A549 (cell line): ENCODE measurements around the gene NDUFV2. TPM values are rescaled to one million over a fixed set of nuclear protein-coding genes. Genes with fewer than 3 reads are reported as not detected.

Experiments
- ATAC-seq, 2 experiments: fragments of 200-7000 bp in 1 of 2; fragments of >200 bp in 1 of 2; cut with Nextera tagmentation in 1 of 2; cut with Tn5 transposase in 1 of 2; 3 replicates each; pipeline versions ENCODE4 v1.8.0 to v1.9.1; 2018 to 2020; ENCODE audit warnings: mild to moderate bottlenecking in 1 of 2, moderate library complexity in 1 of 2
- CTCF ChIA-PET: fragments of 300-600 bp; sonication (Branson Sonifier 250); formaldehyde crosslinking; extraction: SDS; loops from one replicate; lab custom pipeline; 2021; ENCODE audit warnings: antibody characterized with exemption, inconsistent platforms; lab: Yijun Ruan, JAX
- POLR2A ChIA-PET: fragments of 350-600 bp; formaldehyde crosslinking; extraction: SDS; loops from one replicate; lab custom pipeline; 2021; ENCODE audit warnings: antibody characterized with exemption, inconsistent platforms; lab: Yijun Ruan, JAX
- DNase-seq, 2 experiments: peaks; one replicate each; pipeline versions ENCODE4 v3.0.0 to v3.0.0-alpha.2; 2011 to 2016; ENCODE audit warnings: low read depth in 1 of 2, low spot score in 1 of 2
- FAIRE-seq: peaks from 2 replicates; lab custom pipeline; 2011; peaks lifted over from hg19 to GRCh38; lab: Jason Lieb, UNC
- H3K27ac ChIP-seq, 2 experiments: fragments of >200 bp; sonication (Bioruptor Twin); formaldehyde crosslinking; 3 replicates each; pipeline ENCODE4 v1.5.1; 2016 to 2017
- H3K4me1 ChIP-seq: fragments of >200 bp; sonication (Bioruptor Twin); formaldehyde crosslinking; 3 replicates; pipeline ENCODE4 v1.6.1; 2016
- H3K4me2 ChIP-seq: fragments of >200 bp; sonication (Bioruptor Twin); formaldehyde crosslinking; 3 replicates; pipeline ENCODE4 v1.6.1; 2016
- H3K4me3 ChIP-seq: fragments of >200 bp; sonication (Bioruptor Twin); formaldehyde crosslinking; 3 replicates; pipeline ENCODE4 v1.5.1; 2016
- H3K9me3 ChIP-seq: fragments of >200 bp; sonication (Bioruptor Twin); formaldehyde crosslinking; 3 replicates; pipeline ENCODE4 v1.6.1; 2016
- CBX2 ChIP-seq: fragments of 200-600 bp; sonication (generic); IDR thresholded peaks from 2 replicates; pipeline ENCODE4 v1.6.1; 2016; ENCODE audit warnings: low read depth, mild to moderate bottlenecking, borderline replicate concordance
- CHD2 ChIP-seq: fragments of 150-350 bp; IDR thresholded peaks from 2 replicates; pipeline ENCODE4 v1.6.1; 2014; ENCODE audit warnings: low read length; ENCODE audit not compliant: partially characterized antibody
- EHF ChIP-seq: fragments of 250-450 bp; sonication (Bioruptor Pico); IDR thresholded peaks from 2 replicates; pipeline ENCODE4 v1.5.0; 2020; ENCODE audit warnings: mild to moderate bottlenecking
- EP300 ChIP-seq, 2 experiments: fragments of >200 bp; sonication (Bioruptor Twin); formaldehyde crosslinking; IDR thresholded peaks; 2 replicates in 1 of 2; 3 replicates in 1 of 2; pipeline ENCODE4 v1.6.1; 2016 to 2017
- ESRRA ChIP-seq: fragments of 150-350 bp; IDR thresholded peaks from 2 replicates; pipeline ENCODE4 v1.6.1; 2014; ENCODE audit warnings: mild to moderate bottlenecking, low read length, borderline replicate concordance
- FOSB ChIP-seq: fragments of 250-450 bp; sonication (Bioruptor Pico); IDR thresholded peaks from 2 replicates; pipeline ENCODE4 v1.5.0; 2020; ENCODE audit warnings: mild to moderate bottlenecking, moderate library complexity
- FOSL2 ChIP-seq, 2 experiments: fragments of 450-650 bp in 1 of 2; fragments of >200 bp in 1 of 2; sonication (Bioruptor Twin) in 1 of 2; formaldehyde crosslinking; IDR thresholded peaks; 2 replicates each; pipeline versions ENCODE4 v1.5.0 to v1.6.1; 2016 to 2020; ENCODE audit warnings: mild to moderate bottlenecking in 1 of 2, moderate library complexity in 1 of 2
- HDAC2 ChIP-seq: fragments of 200-600 bp; sonication (generic); IDR thresholded peaks from 2 replicates; pipeline ENCODE4 v1.6.1; 2016
- HOXB13 ChIP-seq: fragments of 250-450 bp; sonication (Bioruptor Pico); IDR thresholded peaks from 2 replicates; pipeline ENCODE4 v1.5.0; 2020; ENCODE audit warnings: low read depth, mild to moderate bottlenecking, moderate library complexity
- JUN ChIP-seq, 2 experiments: fragments of >200 bp; sonication (Bioruptor Twin); formaldehyde crosslinking; IDR thresholded peaks; 2 replicates in 1 of 2; 3 replicates in 1 of 2; pipeline ENCODE4 v1.6.1; 2016 to 2017
- MAZ ChIP-seq: fragments of 150-350 bp; IDR thresholded peaks from 2 replicates; pipeline ENCODE4 v1.6.1; 2014; ENCODE audit warnings: antibody characterized with exemption, low read depth, low read length, borderline replicate concordance
- MYC ChIP-seq: IDR thresholded peaks from 2 replicates; pipeline ENCODE4 v1.6.1; 2012; ENCODE audit warnings: mild to moderate bottlenecking, inconsistent platforms, low read length, improper control_type of control experiment, borderline replicate concordance
- NFE2L2 ChIP-seq: fragments of 150-350 bp; conservative IDR thresholded peaks from 2 replicates; pipeline ENCODE4 v1.6.1; 2014; ENCODE audit warnings: low read length
- NPAS2 ChIP-seq: fragments of 250-450 bp; sonication (Bioruptor Pico); IDR thresholded peaks from 2 replicates; pipeline ENCODE4 v1.8.0; 2022; ENCODE audit warnings: mild to moderate bottlenecking, moderate library complexity, borderline replicate concordance
- PHF8 ChIP-seq: fragments of 200-600 bp; sonication (generic); IDR thresholded peaks from 2 replicates; pipeline ENCODE4 v1.6.1; 2016; ENCODE audit warnings: low read depth, mild to moderate bottlenecking, antibody characterized with exemption, moderate library complexity, borderline replicate concordance
- RAD21 ChIP-seq, 2 experiments: fragments of >200 bp in 1 of 2; sonication (Bioruptor Twin) in 1 of 2; formaldehyde crosslinking in 1 of 2; IDR thresholded peaks in 1 of 2; conservative IDR thresholded peaks in 1 of 2; 2 replicates in 1 of 2; 3 replicates in 1 of 2; pipeline ENCODE4 v1.6.1; 2012 to 2018; ENCODE audit warnings: inconsistent platforms in 1 of 2
- RCOR1 ChIP-seq: fragments of 150-350 bp; IDR thresholded peaks from 2 replicates; pipeline ENCODE4 v1.6.1; 2014; ENCODE audit warnings: antibody characterized with exemption, low read length, low read depth
- RFX5 ChIP-seq: fragments of 450-650 bp; IDR thresholded peaks from 2 replicates; pipeline ENCODE4 v1.7.1; 2014; ENCODE audit warnings: antibody characterized with exemption, mild to moderate bottlenecking, moderate library complexity
- SMC3 ChIP-seq: fragments of >200 bp; sonication (Bioruptor Twin); formaldehyde crosslinking; IDR thresholded peaks from 3 replicates; pipeline ENCODE4 v1.6.1; 2018; ENCODE audit warnings: inconsistent platforms
- TFCP2L1 ChIP-seq: fragments of 250-450 bp; sonication (Bioruptor Pico); IDR thresholded peaks from 2 replicates; pipeline ENCODE4 v1.5.0; 2021; ENCODE audit warnings: mild to moderate bottlenecking
- TP53 ChIP-seq: fragments of 250-450 bp; sonication (Bioruptor Pico); IDR thresholded peaks from 2 replicates; pipeline ENCODE4 v1.5.0; 2021; ENCODE audit warnings: mild to moderate bottlenecking, moderate library complexity
- ZC3H11A ChIP-seq: fragments of 450-650 bp; IDR thresholded peaks from 2 replicates; pipeline ENCODE4 v1.6.1; 2014; ENCODE audit warnings: antibody characterized with exemption, mild to moderate bottlenecking
- ZFP36 ChIP-seq: fragments of 450-650 bp; IDR thresholded peaks from 2 replicates; pipeline ENCODE4 v1.6.1; 2014; ENCODE audit warnings: borderline replicate concordance; ENCODE audit not compliant: partially characterized antibody
- ZNF302 ChIP-seq: fragments of 250-450 bp; sonication (Bioruptor Pico); IDR thresholded peaks from 2 replicates; pipeline ENCODE4 v1.9.0; 2021; ENCODE audit warnings: inconsistent platforms, mild to moderate bottlenecking, moderate library complexity
- ZSCAN20 ChIP-seq: fragments of 250-450 bp; sonication (Bioruptor Pico); IDR thresholded peaks from 2 replicates; pipeline ENCODE4 v1.8.0; 2022; ENCODE audit warnings: mild to moderate bottlenecking, moderate library complexity
- WGBS: methylation state at CpG from one replicate; pipeline ENCODE4 v1.1.6; 2017; ENCODE audit errors: missing lambda C conversion rate; 5-methylcytosine and 5-hydroxymethylcytosine counted together
- polyA minus RNA-seq: library from RNA; depleted of rRNA, polyadenylated mRNA; stranded (reverse); fragments of >200 nt; gene quantifications from 2 replicates; pipeline ENCODE4 v1.2.3, GENCODE V29; 2011; rRNA and poly(A)+ RNA removed
- polyA plus RNA-seq, 4 experiments: library from polyadenylated mRNA; depleted of rRNA in 3 of 4; stranded (reverse); fragments of >200 nt; fragmentation: RNase III in 1 of 4; extraction: RNeasy Plus Mini Kit Qiagen cat#74134 plus additional on column Dnase treatment in 1 of 4; gene quantifications; 2 replicates in 3 of 4; 3 replicates in 1 of 4; pipeline ENCODE4 v1.2.3, GENCODE V29; 2011 to 2017
- TF ChIP-seq, protein P1 (sequence below): IDR thresholded peaks from 2 replicates; pipeline ENCODE4 v1.6.1; 2012; ENCODE audit warnings: low read depth, borderline replicate concordance
- TF ChIP-seq, protein P2 (sequence below): fragments of 250-450 bp; sonication (Bioruptor Pico); IDR thresholded peaks from 2 replicates; pipeline ENCODE4 v1.5.0; 2021; ENCODE audit warnings: mild to moderate bottlenecking, moderate library complexity, borderline replicate concordance
- TF ChIP-seq, protein P3 (sequence below): fragments of >200 bp; sonication (Bioruptor Twin); formaldehyde crosslinking; IDR thresholded peaks from 3 replicates; pipeline ENCODE4 v1.6.1; 2016
- TF ChIP-seq, protein P4 (sequence below): IDR thresholded peaks from 2 replicates; pipeline ENCODE4 v1.6.1; 2012
- TF ChIP-seq, protein P5 (sequence below): fragments of >200 bp; sonication (Bioruptor Twin); formaldehyde crosslinking; IDR thresholded peaks from 3 replicates; pipeline ENCODE4 v1.5.1; 2016
- TF ChIP-seq, protein P6 (sequence below): fragments of 250-450 bp; sonication (Bioruptor Pico); IDR thresholded peaks from 2 replicates; pipeline ENCODE4 v1.5.0; 2020; ENCODE audit warnings: low read depth, mild to moderate bottlenecking, moderate library complexity

NDUFV2 gene
- polyA plus RNA-seq (2011; rRNA removed) (152 and 180 TPM in 2 replicates), polyA plus RNA-seq (2017; fragmentation: RNase III; extraction: RNeasy Plus Mini Kit Qiagen cat#74134 plus additional on column Dnase treatment) (105 to 115 TPM (median 108 TPM) in 3 replicates), polyA minus RNA-seq (19.1 and 26.4 TPM in 2 replicates)
- polyA plus RNA-seq (2012; cell fraction: cytosol; rRNA removed), result 72.8 and 73.2 TPM in 2 replicates
- polyA plus RNA-seq (2012; cell fraction: nucleus; rRNA removed), result 23.8 and 34.1 TPM in 2 replicates

DNA sequence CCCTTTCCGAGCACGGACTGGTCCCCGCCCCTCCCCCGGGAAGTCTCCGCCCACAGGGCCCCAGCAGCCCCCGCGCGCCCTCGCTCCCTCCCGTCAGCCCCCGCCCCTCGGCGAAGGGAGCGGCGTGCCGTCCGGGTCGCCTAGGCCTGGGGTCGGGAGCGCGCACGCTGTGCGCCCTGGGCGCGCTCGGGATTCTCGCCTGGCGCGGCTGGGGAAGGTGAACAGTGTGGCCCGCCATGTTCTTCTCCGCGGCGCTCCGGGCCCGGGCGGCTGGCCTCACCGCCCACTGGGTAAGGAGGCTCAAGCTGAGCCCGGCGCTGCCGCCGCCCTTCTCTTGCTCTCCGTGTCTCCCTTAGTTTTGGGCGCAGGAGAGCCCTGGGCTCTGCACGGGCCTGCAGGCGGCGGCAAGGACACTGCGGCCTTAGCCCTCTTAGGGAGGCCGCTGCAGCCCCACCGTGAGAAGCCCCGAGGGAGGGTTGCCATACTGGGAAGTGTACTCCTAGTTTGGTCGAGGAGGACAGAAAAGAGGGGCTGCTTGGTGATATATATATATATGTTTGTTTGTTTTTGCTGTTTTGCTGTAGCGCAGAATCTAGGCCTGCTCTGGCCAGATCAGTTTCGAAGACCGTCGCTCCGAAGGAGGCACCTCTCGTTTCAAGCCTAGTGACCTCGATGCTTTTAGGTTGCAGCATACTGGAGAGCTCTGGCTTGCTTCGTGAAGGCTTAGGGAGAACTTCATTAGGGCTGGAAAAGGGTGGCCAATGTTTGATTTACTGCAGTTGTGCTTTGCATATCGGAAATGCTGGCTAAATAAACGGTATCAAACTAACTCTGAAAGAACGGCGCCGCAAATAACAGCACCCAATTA is at the start of gene NDUFV2:
NDUFV2 (plus strand) TSS at position 192 of the 868 bp plus-strand sequence; CDS start at position 237, 45 bp downstream.
- 1% methylated on average over 17 of the region's 64 CpGs for WGBS
- Histone ChIP-seq H3K4me1 (peaks cover 41% of the 10 kb centered on the region), H3K9me3 (no peaks in the 10 kb centered on the region), H3K27ac (peak within 1 kb of the TSS; percentile 95), H3K4me2 (peak within 1 kb of the TSS; percentile 94), H3K4me3 (peak within 1 kb of the TSS; percentile 69)
- DNase-seq (peak; percentile 76 to 94), ATAC-seq (peak; percentile 97), FAIRE-seq (no peak)
- POLR2A ChIA-PET, result interaction anchor here (1.0 to 1.7 kb wide), 3 partner anchors 29 to 48 kb away, joined by 4 to 13 read pairs (median 9); partner anchors contain the start of gene ANKRD12
- CTCF ChIA-PET, result interaction anchor here (0.6 to 2.1 kb wide), 5 partner anchors 11 to 367 kb away, joined by 3 to 6 read pairs (median 3); no protein-coding TSS in a partner anchor
- TF ChIP-seq RFX5 (no peak), MAZ (peak; percentile 96), EP300 (IDR thresholded peaks at IDR 0.05) (no peak), FOSB (CRISPR knock-in tag) (no peak), CHD2 (no peak), EHF (CRISPR knock-in tag) (no peak), ZNF302 (CRISPR knock-in tag) (no peak), CBX2 (no peak), ZFP36 (no peak), FOSL2 (IDR thresholded peaks at IDR 0.05) (no peak), FOSL2 (CRISPR knock-in tag; IDR thresholded peaks at IDR 0.05) (no peak), HDAC2 (no peak), HOXB13 (0 out of 2 replicates have a peak, but pooled peaks have one; percentile 56), SMC3 (no peak), NFE2L2 (no peak), TFCP2L1 (CRISPR knock-in tag) (no peak), ESRRA (no peak), NPAS2 (no peak), TP53 (CRISPR knock-in tag) (no peak), RCOR1 (no peak), JUN (IDR thresholded peaks at IDR 0.05) (peak in 1 of 2 experiments; percentile 78; a peak in 2 of 5 replicates), RAD21 (conservative IDR thresholded peaks at IDR 0.05 in 1 of 2, IDR thresholded peaks at IDR 0.05 in 1 of 2) (0 out of 5 replicates have a peak, but pooled peaks of 1 of the 2 experiments have one; percentile 11), PHF8 (peak; percentile 69; the same call in 1 of the 2 replicates), MYC (0 out of 2 replicates have a peak, but pooled peaks have one; percentile 31), ZC3H11A (no peak), ZSCAN20 (CRISPR knock-in tag) (no peak)
- TF ChIP-seq, protein P1, sequence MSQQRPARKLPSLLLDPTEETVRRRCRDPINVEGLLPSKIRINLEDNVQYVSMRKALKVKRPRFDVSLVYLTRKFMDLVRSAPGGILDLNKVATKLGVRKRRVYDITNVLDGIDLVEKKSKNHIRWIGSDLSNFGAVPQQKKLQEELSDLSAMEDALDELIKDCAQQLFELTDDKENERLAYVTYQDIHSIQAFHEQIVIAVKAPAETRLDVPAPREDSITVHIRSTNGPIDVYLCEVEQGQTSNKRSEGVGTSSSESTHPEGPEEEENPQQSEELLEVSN, result 0 out of 2 replicates have a peak, but pooled peaks have one; percentile 16
- TF ChIP-seq, protein P2, sequence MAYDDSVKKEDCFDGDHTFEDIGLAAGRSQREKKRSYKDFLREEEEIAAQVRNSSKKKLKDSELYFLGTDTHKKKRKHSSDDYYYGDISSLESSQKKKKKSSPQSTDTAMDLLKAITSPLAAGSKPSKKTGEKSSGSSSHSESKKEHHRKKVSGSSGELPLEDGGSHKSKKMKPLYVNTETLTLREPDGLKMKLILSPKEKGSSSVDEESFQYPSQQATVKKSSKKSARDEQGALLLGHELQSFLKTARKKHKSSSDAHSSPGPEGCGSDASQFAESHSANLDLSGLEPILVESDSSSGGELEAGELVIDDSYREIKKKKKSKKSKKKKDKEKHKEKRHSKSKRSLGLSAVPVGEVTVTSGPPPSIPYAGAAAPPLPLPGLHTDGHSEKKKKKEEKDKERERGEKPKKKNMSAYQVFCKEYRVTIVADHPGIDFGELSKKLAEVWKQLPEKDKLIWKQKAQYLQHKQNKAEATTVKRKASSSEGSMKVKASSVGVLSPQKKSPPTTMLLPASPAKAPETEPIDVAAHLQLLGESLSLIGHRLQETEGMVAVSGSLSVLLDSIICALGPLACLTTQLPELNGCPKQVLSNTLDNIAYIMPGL (CRISPR knock-in tag), result no peak
- TF ChIP-seq, protein P3, sequence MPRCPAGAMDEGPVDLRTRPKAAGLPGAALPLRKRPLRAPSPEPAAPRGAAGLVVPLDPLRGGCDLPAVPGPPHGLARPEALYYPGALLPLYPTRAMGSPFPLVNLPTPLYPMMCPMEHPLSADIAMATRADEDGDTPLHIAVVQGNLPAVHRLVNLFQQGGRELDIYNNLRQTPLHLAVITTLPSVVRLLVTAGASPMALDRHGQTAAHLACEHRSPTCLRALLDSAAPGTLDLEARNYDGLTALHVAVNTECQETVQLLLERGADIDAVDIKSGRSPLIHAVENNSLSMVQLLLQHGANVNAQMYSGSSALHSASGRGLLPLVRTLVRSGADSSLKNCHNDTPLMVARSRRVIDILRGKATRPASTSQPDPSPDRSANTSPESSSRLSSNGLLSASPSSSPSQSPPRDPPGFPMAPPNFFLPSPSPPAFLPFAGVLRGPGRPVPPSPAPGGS, result 0 out of 3 replicates have a peak, but pooled peaks have one; percentile 11
- TF ChIP-seq, protein P4, sequence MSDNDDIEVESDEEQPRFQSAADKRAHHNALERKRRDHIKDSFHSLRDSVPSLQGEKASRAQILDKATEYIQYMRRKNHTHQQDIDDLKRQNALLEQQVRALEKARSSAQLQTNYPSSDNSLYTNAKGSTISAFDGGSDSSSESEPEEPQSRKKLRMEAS, result peak; percentile 40; the same call in 1 of the 2 replicates
- TF ChIP-seq, protein P5, sequence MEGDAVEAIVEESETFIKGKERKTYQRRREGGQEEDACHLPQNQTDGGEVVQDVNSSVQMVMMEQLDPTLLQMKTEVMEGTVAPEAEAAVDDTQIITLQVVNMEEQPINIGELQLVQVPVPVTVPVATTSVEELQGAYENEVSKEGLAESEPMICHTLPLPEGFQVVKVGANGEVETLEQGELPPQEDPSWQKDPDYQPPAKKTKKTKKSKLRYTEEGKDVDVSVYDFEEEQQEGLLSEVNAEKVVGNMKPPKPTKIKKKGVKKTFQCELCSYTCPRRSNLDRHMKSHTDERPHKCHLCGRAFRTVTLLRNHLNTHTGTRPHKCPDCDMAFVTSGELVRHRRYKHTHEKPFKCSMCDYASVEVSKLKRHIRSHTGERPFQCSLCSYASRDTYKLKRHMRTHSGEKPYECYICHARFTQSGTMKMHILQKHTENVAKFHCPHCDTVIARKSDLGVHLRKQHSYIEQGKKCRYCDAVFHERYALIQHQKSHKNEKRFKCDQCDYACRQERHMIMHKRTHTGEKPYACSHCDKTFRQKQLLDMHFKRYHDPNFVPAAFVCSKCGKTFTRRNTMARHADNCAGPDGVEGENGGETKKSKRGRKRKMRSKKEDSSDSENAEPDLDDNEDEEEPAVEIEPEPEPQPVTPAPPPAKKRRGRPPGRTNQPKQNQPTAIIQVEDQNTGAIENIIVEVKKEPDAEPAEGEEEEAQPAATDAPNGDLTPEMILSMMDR, result no peak
- TF ChIP-seq, protein P6, sequence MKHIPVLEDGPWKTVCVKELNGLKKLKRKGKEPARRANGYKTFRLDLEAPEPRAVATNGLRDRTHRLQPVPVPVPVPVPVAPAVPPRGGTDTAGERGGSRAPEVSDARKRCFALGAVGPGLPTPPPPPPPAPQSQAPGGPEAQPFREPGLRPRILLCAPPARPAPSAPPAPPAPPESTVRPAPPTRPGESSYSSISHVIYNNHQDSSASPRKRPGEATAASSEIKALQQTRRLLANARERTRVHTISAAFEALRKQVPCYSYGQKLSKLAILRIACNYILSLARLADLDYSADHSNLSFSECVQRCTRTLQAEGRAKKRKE (CRISPR knock-in tag), result no peak
